Muscle of back (tissue), 11 donors: ENCODE data around the gene DCAKD. TPM values are rescaled to one million over a fixed set of nuclear protein-coding genes. Genes with fewer than 3 reads are reported as not detected.
"Not testable (repeated sequence)": the region's sequence is repeated elsewhere in the genome, so short reads cannot be mapped to it uniquely, and the experiment has no call there.

ENCODE experiments used
- DNase-seq, 3 donors: peaks; one replicate each; pipeline versions ENCODE4 v3.0.0 to v3.0.0-alpha.2; 2013
- polyA plus RNA-seq, 10 donors: library from polyadenylated mRNA; unstranded; fragments of 120-200 nt; gene quantifications; one replicate each; pipeline ENCODE4 v1.2.1, GENCODE V29; 2013; ENCODE audit not compliant: insufficient read length in 10 of 10

DCAKD gene
- polyA plus RNA-seq, 10 donors: 25.3 to 33.8 (median 27.1) TPM

- DNase-seq: no peak
Measured at GRCh38 chr17:45070001-45070400, 18.6 kb upstream of the DCAKD start.

GRCh38 chr17:45067637-45068036, 16.2 kb upstream of the DCAKD start:
- DNase-seq: no peak

GRCh38 chr17:45063198-45063597, 11.8 kb upstream of the DCAKD start:
- DNase-seq: no peak

GRCh38 chr17:45061606-45062205, 10.3 kb upstream of the DCAKD start:
- no peak for DNase-seq

GRCh38 chr17:45060797-45061605, 9.6 kb upstream of the DCAKD start, which contains the start of gene NMT1:
TSS of gene NMT1 (plus strand) at chr17:45061317. CDS start at chr17:45061330, 13 bp downstream.
- DNase-seq: peak; percentile 99 to 100 (median 100)

GRCh38 chr17:45060382-45060796, 9.0 kb upstream of the DCAKD start:
- DNase-seq: no peak

GRCh38 chr17:45052052-45052772, 780 bp upstream of the DCAKD start:
- DNase-seq: peak in 1 of 3 donors; percentile 64

GRCh38 chr17:45051720-45052051, 254 bp upstream of the DCAKD start:
- DNase-seq: not testable (repeated sequence)

GRCh38 chr17:45050481-45051059, 862 bp downstream of the DCAKD start:
- DNase-seq: no peak

- DNase-seq: no peak
Measured at GRCh38 chr17:45048795-45049563, 2.5 kb downstream of the DCAKD start.

- DNase-seq: no peak
Measured at GRCh38 chr17:45046537-45047125, 4.8 kb downstream of the DCAKD start.

GRCh38 chr17:45043813-45044540, 7.5 kb downstream of the DCAKD start:
- no peak for DNase-seq

GRCh38 chr17:45042346-45043120, 8.9 kb downstream of the DCAKD start:
- no peak for DNase-seq

GRCh38 chr17:45040459-45040858, 11.0 kb downstream of the DCAKD start:
- DNase-seq: peak in 1 of 3 donors; percentile 39

- peak in 1 of 3 donors; percentile 68 for DNase-seq
Measured at GRCh38 chr17:45038728-45039634, 12.5 kb downstream of the DCAKD start.

- DNase-seq: peak in 1 of 3 donors; percentile 43
Measured at GRCh38 chr17:45036691-45037090, 14.7 kb downstream of the DCAKD start.

GRCh38 chr17:45035848-45036247, 15.6 kb downstream of the DCAKD start:
- DNase-seq: no peak

- no peak for DNase-seq
Measured at GRCh38 chr17:45034599-45034998, 16.8 kb downstream of the DCAKD start.
